Hematopoietic multipotent progenitor cell treated with erythropoietin and hydrocortisone succinate and interleukin-3 and kit ligand, for 6 days (in vitro differentiated cells): Measurements from ENCODE around the gene TSEN54.
"Not testable (repeated sequence)": the region's sequence is repeated elsewhere in the genome, so short reads cannot be mapped to it uniquely, and the experiment has no call there.

Source experiments
- DNase-seq: peaks from one replicate; pipeline ENCODE4 v3.0.0-alpha.2; 2015

Gene TSEN54

GRCh38 chr17:75505640-75506039, 10.7 kb upstream of the TSEN54 start:
- no peak for DNase-seq

GRCh38 chr17:75506134-75506533, 10.2 kb upstream of the TSEN54 start:
- no peak for DNase-seq

GRCh38 chr17:75506888-75507287, 9.4 kb upstream of the TSEN54 start:
- no peak for DNase-seq

- no peak for DNase-seq
Measured at GRCh38 chr17:75507733-75508719, 8.3 kb upstream of the TSEN54 start.

- DNase-seq: no peak
Measured at GRCh38 chr17:75508931-75509361, 7.4 kb upstream of the TSEN54 start.

- no peak for DNase-seq
Measured at GRCh38 chr17:75509528-75510258, 6.6 kb upstream of the TSEN54 start.

- no peak for DNase-seq
Measured at GRCh38 chr17:75511270-75511609, 5.1 kb upstream of the TSEN54 start.

GRCh38 chr17:75511610-75512575, 4.4 kb upstream of the TSEN54 start:
- DNase-seq: no peak

GRCh38 chr17:75512926-75513640, 3.2 kb upstream of the TSEN54 start:
- no peak for DNase-seq

- DNase-seq: no peak
Measured at GRCh38 chr17:75513641-75514000, 2.7 kb upstream of the TSEN54 start.

GRCh38 chr17:75514299-75514918, 1.9 kb upstream of the TSEN54 start:
- DNase-seq: no peak

GRCh38 chr17:75514919-75515495, 1.3 kb upstream of the TSEN54 start:
- no peak for DNase-seq

GRCh38 chr17:75515496-75516254, 653 bp upstream of the TSEN54 start, which contains the start of gene CASKIN2:
TSS of gene CASKIN2 (minus strand) at chr17:75515537. CDS start at chr17:75513804, 1,733 bp downstream.
- peak; percentile 84 for DNase-seq

GRCh38 chr17:75516619-75517296, 430 bp downstream of the TSEN54 start:
- peak; percentile 50 for DNase-seq

- no peak for DNase-seq
Measured at GRCh38 chr17:75517297-75517865, 1.1 kb downstream of the TSEN54 start.

GRCh38 chr17:75518201-75518600, 1.9 kb downstream of the TSEN54 start:
- peak; percentile 93 for DNase-seq

- DNase-seq: no peak
Measured at GRCh38 chr17:75518983-75519537, 2.7 kb downstream of the TSEN54 start.

- not testable (repeated sequence) for DNase-seq
Measured at GRCh38 chr17:75520413-75520812, 4.1 kb downstream of the TSEN54 start.

- no peak for DNase-seq
Measured at GRCh38 chr17:75521290-75521689, 5.0 kb downstream of the TSEN54 start.
